Caco-2 (cell line): ENCODE data around the gene PA2G4. TPM values are rescaled to one million over a fixed set of nuclear protein-coding genes. Genes with fewer than 3 reads are reported as not detected.

Experiments used
- BruUV-seq: library from RNA; stranded (reverse); fragments of 400-500 nt; replicated peaks from 2 replicates; lab custom pipeline; 2021; lab: Mats Ljungman, UMichigan
- CTCF ChIA-PET: fragments of 300-600 bp; sonication (Branson Sonifier 250); formaldehyde crosslinking; loops from one replicate; lab custom pipeline; 2022; ENCODE audit warnings: antibody characterized with exemption; lab: Charles Lee
- POLR2A ChIA-PET: fragments of 300-600 bp; sonication (Branson Sonifier 250); formaldehyde crosslinking; loops from one replicate; lab custom pipeline; 2022; ENCODE audit warnings: antibody characterized with exemption; lab: Charles Lee
- DNase-seq, 2 experiments: peaks; one replicate each; pipeline versions ENCODE4 v3.0.0 to v3.0.0-alpha.2; 2020 to 2022
- H3K27me3 ChIP-seq: replicated peaks from 2 replicates; pipeline ENCODE4 v1.6.0; 2011; ENCODE audit warnings: low read length; ENCODE audit not compliant: control insufficient read depth, insufficient read depth
- H3K36me3 ChIP-seq: 2 replicates; pipeline ENCODE4 v1.5.1; 2011; ENCODE audit warnings: low read length; ENCODE audit not compliant: control insufficient read depth, insufficient read depth
- H3K4me1 ChIP-seq: fragments of 250-450 bp; sonication (Bioruptor Pico); 2 replicates; pipeline ENCODE4 v1.5.1; 2020; ENCODE audit warnings: mild to moderate bottlenecking
- H3K4me3 ChIP-seq: 2 replicates; pipeline ENCODE4 v1.5.1; 2011; ENCODE audit warnings: low read depth, mild to moderate bottlenecking, control low read depth, low read length
- H3K9me3 ChIP-seq: fragments of 250-450 bp; sonication (Bioruptor Pico); 2 replicates; pipeline ENCODE4 v1.5.1; 2020; ENCODE audit warnings: mild to moderate bottlenecking, moderate library complexity
- H3K27ac Mint-ChIP-seq: one replicate; pipeline ENCODE4 v1.8.0; 2022; ENCODE audit warnings: mixed read lengths; ENCODE audit not compliant: unreplicated experiment
- H3K27me3 Mint-ChIP-seq: one replicate; pipeline ENCODE4 v1.8.0; 2022; ENCODE audit warnings: mixed read lengths; ENCODE audit not compliant: insufficient read depth, unreplicated experiment
- H3K36me3 Mint-ChIP-seq: one replicate; pipeline ENCODE4 v1.8.0; 2022; ENCODE audit warnings: mild to moderate bottlenecking, mixed read lengths; ENCODE audit not compliant: insufficient read depth, unreplicated experiment
- H3K4me1 Mint-ChIP-seq: one replicate; pipeline ENCODE4 v1.8.0; 2022; ENCODE audit warnings: low read depth, mixed read lengths; ENCODE audit not compliant: unreplicated experiment
- H3K4me3 Mint-ChIP-seq: one replicate; pipeline ENCODE4 v1.8.0; 2022; ENCODE audit warnings: mild to moderate bottlenecking, moderate library complexity, mixed read lengths; ENCODE audit not compliant: unreplicated experiment
- H3K9me3 Mint-ChIP-seq: one replicate; pipeline ENCODE4 v1.8.0; 2022; ENCODE audit warnings: mixed read lengths; ENCODE audit not compliant: unreplicated experiment
- intact Hi-C: fragments of 100-400 bp; cut with micrococcal nuclease; formaldehyde crosslinking; loops from one replicate; pipeline ENCODE4 v1.10.0; 2022; ENCODE audit not compliant: unreplicated experiment
- total RNA-seq: library from RNA; stranded (reverse); gene quantifications from 2 replicates; pipeline ENCODE4 v1.2.3, GENCODE V29; 2022
- TF ChIP-seq, protein P1 (sequence below), 2 experiments: fragments of 200-600 bp in 1 of 2; IDR thresholded peaks; 1 replicate in 1 of 2; 2 replicates in 1 of 2; pipeline versions ENCODE4 v1.5.1 to v1.8.0; 2011 to 2022; ENCODE audit warnings: antibody characterized with exemption in 1 of 2, control low read depth in 1 of 2, inconsistent platforms in 1 of 2, low read depth in 1 of 2, low read length in 1 of 2, mild to moderate bottlenecking in 1 of 2, moderate library complexity in 1 of 2; ENCODE audit not compliant: insufficient read depth in 1 of 2, severe bottlenecking in 1 of 2, unreplicated experiment in 1 of 2

The PA2G4 gene
- total RNA-seq, 1 experiment from 2014 or later: 178 TPM

DNA sequence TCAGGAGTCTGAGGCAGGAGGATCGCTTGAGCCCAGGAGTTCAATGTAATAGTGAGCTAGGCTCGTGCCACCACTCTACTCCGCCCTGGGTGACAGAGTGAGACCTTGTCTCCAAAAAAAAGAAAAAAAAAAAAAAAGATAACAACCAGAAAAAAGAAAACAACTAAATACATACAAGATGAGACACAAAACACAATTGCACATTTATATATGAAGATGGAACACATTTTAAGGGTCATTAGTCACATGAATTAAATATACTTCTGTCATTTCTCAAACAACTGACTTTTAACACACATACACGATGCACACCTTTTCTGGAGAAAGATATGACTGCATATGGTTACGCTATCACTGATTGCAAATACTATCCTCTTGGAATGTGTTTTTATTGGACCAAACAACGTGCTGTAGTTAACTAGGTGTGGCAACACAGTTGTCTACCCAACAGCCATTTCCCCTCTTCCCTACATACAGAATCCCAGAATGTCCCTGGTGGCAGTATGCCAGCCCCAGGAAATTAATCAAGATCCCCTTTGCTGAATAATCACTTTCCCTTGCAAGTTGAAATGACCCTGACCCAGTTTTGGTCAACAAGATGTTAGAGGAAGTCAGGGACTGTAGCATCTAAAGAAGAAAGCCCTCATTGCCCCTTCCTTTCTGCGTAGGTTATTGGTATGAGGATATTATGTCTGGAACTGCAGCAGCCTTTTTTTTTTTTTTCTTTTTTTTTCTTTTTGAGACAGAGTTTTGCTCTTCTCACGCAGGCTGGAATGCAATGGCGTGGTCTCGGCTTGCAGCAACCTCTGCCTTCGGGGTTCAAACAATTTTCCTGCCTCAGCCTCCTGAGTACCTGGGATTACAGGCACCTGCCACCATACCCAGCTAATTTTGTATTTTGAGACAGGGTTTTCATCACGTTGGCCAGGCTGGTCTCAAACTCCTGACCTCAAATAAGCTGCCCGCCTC is 42.4 kb downstream of the PA2G4 start:
- TF ChIP-seq, protein P1, sequence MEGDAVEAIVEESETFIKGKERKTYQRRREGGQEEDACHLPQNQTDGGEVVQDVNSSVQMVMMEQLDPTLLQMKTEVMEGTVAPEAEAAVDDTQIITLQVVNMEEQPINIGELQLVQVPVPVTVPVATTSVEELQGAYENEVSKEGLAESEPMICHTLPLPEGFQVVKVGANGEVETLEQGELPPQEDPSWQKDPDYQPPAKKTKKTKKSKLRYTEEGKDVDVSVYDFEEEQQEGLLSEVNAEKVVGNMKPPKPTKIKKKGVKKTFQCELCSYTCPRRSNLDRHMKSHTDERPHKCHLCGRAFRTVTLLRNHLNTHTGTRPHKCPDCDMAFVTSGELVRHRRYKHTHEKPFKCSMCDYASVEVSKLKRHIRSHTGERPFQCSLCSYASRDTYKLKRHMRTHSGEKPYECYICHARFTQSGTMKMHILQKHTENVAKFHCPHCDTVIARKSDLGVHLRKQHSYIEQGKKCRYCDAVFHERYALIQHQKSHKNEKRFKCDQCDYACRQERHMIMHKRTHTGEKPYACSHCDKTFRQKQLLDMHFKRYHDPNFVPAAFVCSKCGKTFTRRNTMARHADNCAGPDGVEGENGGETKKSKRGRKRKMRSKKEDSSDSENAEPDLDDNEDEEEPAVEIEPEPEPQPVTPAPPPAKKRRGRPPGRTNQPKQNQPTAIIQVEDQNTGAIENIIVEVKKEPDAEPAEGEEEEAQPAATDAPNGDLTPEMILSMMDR (IDR thresholded peaks at IDR 0.05; ENCODE audit: insufficient read depth in 1 of 2, low read depth in 1 of 2, low read length in 1 of 2, severe bottlenecking in 1 of 2, unreplicated experiment in 1 of 2): no peak
- ChIA-PET POLR2A (interaction anchor here (0.5 kb wide), 1 partner anchor 42 kb away, joined by 3 read pairs; the partner anchor contains the start of gene PA2G4), CTCF (no interaction called here)
- Mint-ChIP-seq H3K9me3 (no peaks in the 10 kb centered on the region), H3K4me1 (peaks cover 6% of the 10 kb centered on the region), H3K4me3 (no peak overlapping the region), H3K27ac (no peak overlapping the region), H3K27me3 (no peaks in the 10 kb centered on the region), H3K36me3 (peaks cover 28% of the 10 kb centered on the region)
- no peaks in the 10 kb centered on the region for H3K27me3 ChIP-seq
- intact Hi-C loops: no loop called here
- DNase-seq: no peak
- peaks cover 3% of the 10 kb centered on the region; the same call in 1 of the 2 replicates for H3K4me1 ChIP-seq
- no peaks in the 10 kb centered on the region; the same call in 1 of the 2 replicates for H3K9me3 ChIP-seq
- H3K36me3 ChIP-seq: peaks cover 1% of the 10 kb centered on the region; the same call in 1 of the 2 replicates
- H3K4me3 ChIP-seq: no peak overlapping the region
- BruUV-seq: no TSS peak

DNA sequence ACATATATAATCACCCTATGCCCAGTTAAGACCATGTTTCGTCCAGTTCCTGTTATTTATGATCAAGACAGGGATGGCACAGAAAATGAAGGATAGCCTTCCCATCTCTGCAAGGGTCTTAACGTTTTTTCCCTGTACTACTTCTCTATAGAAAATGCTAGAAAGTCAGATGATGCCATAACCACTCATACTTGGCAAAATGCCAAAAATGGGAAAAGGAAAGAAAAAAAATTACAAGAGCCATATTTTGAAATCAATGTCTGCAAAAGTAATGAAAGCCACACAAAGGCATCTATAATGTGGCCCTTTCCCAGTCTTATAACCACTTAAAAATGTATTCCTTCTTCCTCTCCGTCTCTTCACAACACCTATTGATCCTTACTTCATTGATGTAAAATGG is 46.2 kb downstream of the PA2G4 start:
- no TSS peak for BruUV-seq
- POLR2A ChIA-PET: interaction anchor here (0.6 to 2.0 kb wide), 3 partner anchors 23 to 529 kb away, joined by 4 to 24 read pairs (median 8); partner anchors contain the start of genes ESYT1 and PA2G4
- Mint-ChIP-seq H3K36me3 (peaks cover 23% of the 10 kb centered on the region), H3K27me3 (no peaks in the 10 kb centered on the region), H3K9me3 (no peaks in the 10 kb centered on the region), H3K4me1 (peaks cover 17% of the 10 kb centered on the region), H3K27ac (no peak overlapping the region), H3K4me3 (peak overlapping the region; percentile 87)
- CTCF ChIA-PET: interaction anchor here (1.6 kb wide), 1 partner anchor 9 kb away, joined by 3 read pairs; no protein-coding TSS in a partner anchor
- no peaks in the 10 kb centered on the region; the same call in 1 of the 2 replicates for H3K9me3 ChIP-seq
- H3K4me3 ChIP-seq: no peak overlapping the region
- TF ChIP-seq, protein P1 (IDR thresholded peaks at IDR 0.05; ENCODE audit: insufficient read depth in 1 of 2, low read depth in 1 of 2, low read length in 1 of 2, severe bottlenecking in 1 of 2, unreplicated experiment in 1 of 2): no peak
- H3K27me3 ChIP-seq: no peaks in the 10 kb centered on the region
- intact Hi-C loops: no loop called here
- peaks cover 12% of the 10 kb centered on the region for H3K4me1 ChIP-seq
- H3K36me3 ChIP-seq: peaks cover 1% of the 10 kb centered on the region; the same call in 1 of the 2 replicates
- DNase-seq: no peak

DNA sequence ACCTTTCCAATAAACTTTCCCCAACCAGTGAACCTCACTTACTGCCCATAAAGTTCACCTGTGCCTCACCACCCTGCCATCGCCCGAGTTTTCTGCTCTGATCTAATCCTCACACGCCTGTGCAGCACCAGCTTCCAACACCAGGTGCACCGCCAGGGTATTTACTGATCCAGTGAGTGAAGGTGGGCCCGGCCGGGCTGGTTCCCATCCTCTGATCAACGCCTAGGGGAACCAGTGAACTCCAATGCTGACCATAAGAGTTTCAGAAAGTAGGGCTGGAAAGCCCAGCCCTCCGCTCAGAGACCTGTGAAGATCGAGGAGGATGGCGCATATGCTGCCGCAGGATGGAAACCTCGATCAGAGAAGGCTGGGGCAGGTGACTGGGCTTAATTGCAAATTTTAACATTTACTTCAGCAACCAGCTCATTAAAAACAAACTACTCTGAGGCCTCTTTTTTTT is 47.3 kb downstream of the PA2G4 start:
- H3K36me3 Mint-ChIP-seq: peaks cover 25% of the 10 kb centered on the region
- peaks cover 1% of the 10 kb centered on the region; the same call in 1 of the 2 replicates for H3K36me3 ChIP-seq
- H3K9me3 ChIP-seq: no peaks in the 10 kb centered on the region
- H3K4me1 ChIP-seq: peaks cover 12% of the 10 kb centered on the region
- peak overlapping the region; percentile 98 for H3K27ac Mint-ChIP-seq
- POLR2A ChIA-PET: interaction anchor here (0.5 to 2.0 kb wide), 9 partner anchors 11 to 1827 kb away, joined by 3 to 24 read pairs (median 6); partner anchors contain the start of genes CNPY2, COPZ1, ESYT1 and PA2G4
- H3K4me1 Mint-ChIP-seq: peaks cover 20% of the 10 kb centered on the region
- no peaks in the 10 kb centered on the region for H3K9me3 Mint-ChIP-seq
- H3K4me3 Mint-ChIP-seq: peak overlapping the region; percentile 87
- CTCF ChIA-PET: interaction anchor here (0.6 to 1.6 kb wide), 10 partner anchors 11 to 161 kb away, joined by 3 to 16 read pairs (median 4); partner anchors contain the start of genes ESYT1, PA2G4, SMARCC2 and ZC3H10
- no peaks in the 10 kb centered on the region for H3K27me3 Mint-ChIP-seq
- intact Hi-C loops: loop anchor here (1.0 kb wide), 2 partner anchors 23 to 32 kb away; partner anchors contain the start of gene ESYT1
- TF ChIP-seq, protein P1 (IDR thresholded peaks at IDR 0.05; ENCODE audit: insufficient read depth in 1 of 2, low read depth in 1 of 2, low read length in 1 of 2, severe bottlenecking in 1 of 2, unreplicated experiment in 1 of 2): peak; percentile 69
- H3K27me3 ChIP-seq: no peaks in the 10 kb centered on the region
- peak overlapping the region; percentile 73 for H3K4me3 ChIP-seq
- DNase-seq: peak; percentile 78 to 79
- TSS peak; percentile 63 for BruUV-seq
